Breast epithelium (tissue), 4 donors: Measurements from ENCODE around the gene SAA1. TPM values are rescaled to one million over a fixed set of nuclear protein-coding genes. Genes with fewer than 3 reads are reported as not detected.
"Not testable (repeated sequence)": the region's sequence is repeated elsewhere in the genome, so short reads cannot be mapped to it uniquely, and the experiment has no call there.

Experiments used
- DNase-seq, 2 donors: peaks; one replicate each; pipeline ENCODE4 v3.0.0-alpha.2; 2019; ENCODE audit warnings: low spot score in 2 of 2
- H3K27ac ChIP-seq, 2 donors: fragments of 200-600 bp; sonication (generic) in 1 of 2; one replicate each; pipeline ENCODE4 v1.5.1; 2016 to 2019; ENCODE audit warnings: mild to moderate bottlenecking in 1 of 2
- H3K27me3 ChIP-seq, 2 donors: fragments of 200-600 bp; sonication (generic) in 1 of 2; one replicate each; pipeline versions ENCODE4 v1.5.1 to v1.6.0; 2017 to 2019; ENCODE audit warnings: control low read depth in 1 of 2, mild to moderate bottlenecking in 1 of 2
- H3K36me3 ChIP-seq: fragments of 200-600 bp; one replicate; pipeline ENCODE4 v1.5.1; 2019
- H3K4me1 ChIP-seq, 2 donors: fragments of 200-600 bp; sonication (generic); one replicate each; pipeline ENCODE4 v1.5.1; 2016 to 2019; ENCODE audit warnings: control low read depth in 1 of 2
- H3K4me3 ChIP-seq, 3 donors: fragments of 200-600 bp; sonication (generic); 1 replicate in 2 of 3; 2 replicates in 1 of 3; pipeline ENCODE4 v1.5.1; 2016 to 2019; ENCODE audit warnings: mild to moderate bottlenecking in 3 of 3, moderate library complexity in 2 of 3
- H3K9me3 ChIP-seq, 2 donors: fragments of 200-600 bp; sonication (generic) in 1 of 2; one replicate each; pipeline ENCODE4 v1.5.1; 2016 to 2019; ENCODE audit warnings: control low read depth in 1 of 2
- CTCF ChIP-seq, 3 donors: fragments of 450-650 bp; IDR thresholded peaks; one replicate each; pipeline ENCODE4 v1.5.1; 2016 to 2017; ENCODE audit warnings: antibody characterized with exemption in 3 of 3, mild to moderate bottlenecking in 3 of 3, moderate library complexity in 3 of 3
- POLR2A ChIP-seq: fragments of 450-650 bp; IDR thresholded peaks from one replicate; pipeline ENCODE4 v1.6.1; 2016; ENCODE audit warnings: antibody characterized with exemption, mild to moderate bottlenecking, moderate library complexity
- POLR2AphosphoS5 ChIP-seq, 3 donors: sonication (generic); formaldehyde crosslinking; IDR thresholded peaks; one replicate each; pipeline ENCODE4 v1.6.1; 2017; ENCODE audit warnings: antibody characterized with exemption in 3 of 3
- intact Hi-C: fragments of 100-400 bp; cut with DNase I; formaldehyde crosslinking; loops from one replicate; pipeline ENCODE4 v1.15.1; 2023; ENCODE audit warnings: low total_unique reads
- total RNA-seq, 3 donors: library from RNA; depleted of rRNA; stranded (reverse); fragments of >200 nt; gene quantifications; one replicate each; pipeline ENCODE4 v1.1.0, GENCODE V29; 2016

Gene SAA1
- total RNA-seq, 3 donors from 2014 or later = 78.1 to 1,384 (median 818) TPM

GRCh38 chr11:18239655-18240054, 26.4 kb upstream of the SAA1 start:
- no peaks in the 10 kb centered on the region for H3K27me3 ChIP-seq
- DNase-seq = no peak
- no peaks in the 10 kb centered on the region for H3K4me1 ChIP-seq
- intact Hi-C loops = no loop called here
- no peaks in the 10 kb centered on the region for H3K9me3 ChIP-seq
- no peak overlapping the region for H3K27ac ChIP-seq
- TF ChIP-seq POLR2AphosphoS5 (IDR thresholded peaks at IDR 0.05) (no peak), POLR2A (no peak), CTCF (IDR thresholded peaks at IDR 0.05) (no peak)
- no peaks in the 10 kb centered on the region for H3K36me3 ChIP-seq
- H3K4me3 ChIP-seq = no peak overlapping the region

GRCh38 chr11:18243783-18244362, 22.2 kb upstream of the SAA1 start:
- Histone ChIP-seq H3K9me3 (no peaks in the 10 kb centered on the region), H3K36me3 (no peaks in the 10 kb centered on the region), H3K27me3 (no peaks in the 10 kb centered on the region), H3K4me3 (no peak overlapping the region), H3K4me1 (no peaks in the 10 kb centered on the region), H3K27ac (no peak overlapping the region)
- no peak for DNase-seq
- TF ChIP-seq POLR2AphosphoS5 (IDR thresholded peaks at IDR 0.05) = no peak
- TF ChIP-seq CTCF (IDR thresholded peaks at IDR 0.05) = peak in 2 of 3 donors; percentile 48 to 67
- TF ChIP-seq POLR2A = no peak
- intact Hi-C loops = no loop called here

GRCh38 chr11:18245396-18245795, 20.7 kb upstream of the SAA1 start:
- no peaks in the 10 kb centered on the region for H3K9me3 ChIP-seq
- peak overlapping the region in 1 of 3 donors; percentile 25 for H3K4me3 ChIP-seq
- no peak for DNase-seq
- H3K36me3 ChIP-seq = no peaks in the 10 kb centered on the region
- intact Hi-C loops = no loop called here
- no peak overlapping the region for H3K27ac ChIP-seq
- TF ChIP-seq POLR2A (no peak), POLR2AphosphoS5 (IDR thresholded peaks at IDR 0.05) (no peak), CTCF (IDR thresholded peaks at IDR 0.05) (no peak)
- no peaks in the 10 kb centered on the region for H3K4me1 ChIP-seq
- H3K27me3 ChIP-seq = no peaks in the 10 kb centered on the region

- H3K9me3 ChIP-seq, intact Hi-C loops, H3K4me1 ChIP-seq, H3K36me3 ChIP-seq, H3K27me3 ChIP-seq, DNase-seq: not testable (repeated sequence)
- Histone ChIP-seq H3K27ac (peak overlapping the region; percentile 42 to 63), H3K4me3 (peak overlapping the region in 2 of 3 donors; percentile 33 to 57)
These were observed 19.5 kb upstream of the SAA1 start for GRCh38 chr11:18246379-18247190.

GRCh38 chr11:18247191-18247581, 18.9 kb upstream of the SAA1 start:
- H3K4me1 ChIP-seq, intact Hi-C loops, DNase-seq, H3K27me3 ChIP-seq, H3K9me3 ChIP-seq, H3K36me3 ChIP-seq: not testable (repeated sequence)
- peak overlapping the region in 2 of 3 donors; percentile 33 to 57 for H3K4me3 ChIP-seq
- peak overlapping the region; percentile 15 to 63 for H3K27ac ChIP-seq

GRCh38 chr11:18248561-18248960, 17.5 kb upstream of the SAA1 start, which contains the start of gene SAA2:
TSS of gene SAA2 (minus strand) at chr11:18248668. CDS start at chr11:18248011, 657 bp downstream.
- Histone ChIP-seq H3K27ac (peak within 1 kb of the TSS; percentile 75 to 87), H3K9me3 (no peaks in the 10 kb centered on the region), H3K4me3 (peak within 1 kb of the TSS in 2 of 3 donors; percentile 32 to 40), H3K4me1 (no peaks in the 10 kb centered on the region), H3K36me3 (no peaks in the 10 kb centered on the region), H3K27me3 (no peaks in the 10 kb centered on the region)
- DNase-seq = peak in 1 of 2 donors; percentile 76
- intact Hi-C loops = no loop called here
- TF ChIP-seq POLR2AphosphoS5 (IDR thresholded peaks at IDR 0.05) (peak in 1 of 3 donors; percentile 59), CTCF (IDR thresholded peaks at IDR 0.05) (no peak)
